Measurements from ENCODE around the gene SLC7A10. TPM values are rescaled to one million over a fixed set of nuclear protein-coding genes. Genes with fewer than 3 reads are reported as not detected.

The SLC7A10 gene
- polyA plus RNA-seq, 1 of the 3 experiments (the other 2 are of a cell fraction), result 0.02 TPM

DNA sequence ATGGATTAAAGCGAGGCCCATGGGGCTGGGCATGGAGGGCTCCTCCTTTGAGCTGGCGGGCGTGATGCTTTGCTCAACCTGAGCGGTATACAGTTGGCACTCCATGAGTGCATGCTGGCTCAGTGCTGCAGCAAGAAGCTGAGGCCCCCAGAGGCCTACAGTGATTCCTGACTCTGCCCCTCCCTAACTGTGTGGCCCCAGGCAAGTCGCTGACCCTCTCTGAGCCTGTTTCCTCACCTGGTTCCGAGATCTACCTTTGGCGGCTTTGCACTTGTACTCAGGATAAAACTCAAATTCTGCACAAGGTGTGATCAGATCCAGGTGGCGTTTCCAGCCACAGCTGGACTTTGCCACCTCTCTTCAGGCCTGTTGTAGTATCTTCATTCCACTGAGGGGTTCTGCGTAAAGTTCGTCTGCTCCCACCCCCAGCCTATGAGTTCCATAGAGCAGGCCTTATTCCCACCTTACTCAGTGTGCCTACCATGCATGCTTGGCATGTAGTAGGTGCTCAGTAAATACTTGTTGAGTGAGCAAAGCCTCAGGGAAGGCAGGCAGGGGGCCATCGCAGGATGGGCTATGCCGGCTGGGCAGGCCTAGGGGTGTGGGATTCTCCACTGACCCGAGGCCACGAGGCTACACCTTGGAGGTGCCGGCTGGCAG, 23.6 kb downstream of the SLC7A10 start:
- no peak for TF ChIP-seq FOXM1 (IDR thresholded peaks at IDR 0.05; ENCODE audit: low read depth)
- TF ChIP-seq TCF12 (IDR thresholded peaks at IDR 0.05), result no peak
- TF ChIP-seq FOXJ3 (CRISPR knock-in tag; IDR thresholded peaks at IDR 0.05), result no peak
- no peak for TF ChIP-seq GABPA (IDR thresholded peaks at IDR 0.05; ENCODE audit: low read depth)
- TF ChIP-seq EZH2phosphoT487 (IDR thresholded peaks at IDR 0.05; ENCODE audit: borderline replicate concordance, low read depth), result no peak
- TF ChIP-seq, protein P1, sequence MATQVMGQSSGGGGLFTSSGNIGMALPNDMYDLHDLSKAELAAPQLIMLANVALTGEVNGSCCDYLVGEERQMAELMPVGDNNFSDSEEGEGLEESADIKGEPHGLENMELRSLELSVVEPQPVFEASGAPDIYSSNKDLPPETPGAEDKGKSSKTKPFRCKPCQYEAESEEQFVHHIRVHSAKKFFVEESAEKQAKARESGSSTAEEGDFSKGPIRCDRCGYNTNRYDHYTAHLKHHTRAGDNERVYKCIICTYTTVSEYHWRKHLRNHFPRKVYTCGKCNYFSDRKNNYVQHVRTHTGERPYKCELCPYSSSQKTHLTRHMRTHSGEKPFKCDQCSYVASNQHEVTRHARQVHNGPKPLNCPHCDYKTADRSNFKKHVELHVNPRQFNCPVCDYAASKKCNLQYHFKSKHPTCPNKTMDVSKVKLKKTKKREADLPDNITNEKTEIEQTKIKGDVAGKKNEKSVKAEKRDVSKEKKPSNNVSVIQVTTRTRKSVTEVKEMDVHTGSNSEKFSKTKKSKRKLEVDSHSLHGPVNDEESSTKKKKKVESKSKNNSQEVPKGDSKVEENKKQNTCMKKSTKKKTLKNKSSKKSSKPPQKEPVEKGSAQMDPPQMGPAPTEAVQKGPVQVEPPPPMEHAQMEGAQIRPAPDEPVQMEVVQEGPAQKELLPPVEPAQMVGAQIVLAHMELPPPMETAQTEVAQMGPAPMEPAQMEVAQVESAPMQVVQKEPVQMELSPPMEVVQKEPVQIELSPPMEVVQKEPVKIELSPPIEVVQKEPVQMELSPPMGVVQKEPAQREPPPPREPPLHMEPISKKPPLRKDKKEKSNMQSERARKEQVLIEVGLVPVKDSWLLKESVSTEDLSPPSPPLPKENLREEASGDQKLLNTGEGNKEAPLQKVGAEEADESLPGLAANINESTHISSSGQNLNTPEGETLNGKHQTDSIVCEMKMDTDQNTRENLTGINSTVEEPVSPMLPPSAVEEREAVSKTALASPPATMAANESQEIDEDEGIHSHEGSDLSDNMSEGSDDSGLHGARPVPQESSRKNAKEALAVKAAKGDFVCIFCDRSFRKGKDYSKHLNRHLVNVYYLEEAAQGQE (IDR thresholded peaks at IDR 0.05; ENCODE audit: low read depth, low read length), result no peak
- TF ChIP-seq, protein P2, sequence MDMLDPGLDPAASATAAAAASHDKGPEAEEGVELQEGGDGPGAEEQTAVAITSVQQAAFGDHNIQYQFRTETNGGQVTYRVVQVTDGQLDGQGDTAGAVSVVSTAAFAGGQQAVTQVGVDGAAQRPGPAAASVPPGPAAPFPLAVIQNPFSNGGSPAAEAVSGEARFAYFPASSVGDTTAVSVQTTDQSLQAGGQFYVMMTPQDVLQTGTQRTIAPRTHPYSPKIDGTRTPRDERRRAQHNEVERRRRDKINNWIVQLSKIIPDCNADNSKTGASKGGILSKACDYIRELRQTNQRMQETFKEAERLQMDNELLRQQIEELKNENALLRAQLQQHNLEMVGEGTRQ (IDR thresholded peaks at IDR 0.05; ENCODE audit: borderline replicate concordance, low read depth, low read length), result no peak
- TF ChIP-seq RFX5 (IDR thresholded peaks at IDR 0.05; ENCODE audit: low read length), result no peak
- TF ChIP-seq MXI1 (IDR thresholded peaks at IDR 0.05; ENCODE audit: low read depth, low read length), result no peak
- Histone ChIP-seq H3K4me3 (ENCODE audit: low read depth in 2 of 2, low read length in 1 of 2) (no peak overlapping the region), H3K79me2 (ENCODE audit: insufficient read depth) (no peaks in the 10 kb centered on the region), H4K20me1 (ENCODE audit: insufficient read depth) (no peaks in the 10 kb centered on the region), H3K4me2 (no peak overlapping the region), H2AFZ (ENCODE audit: low read depth) (no peak overlapping the region), H3K9ac (no peak overlapping the region), H3K4me1 (ENCODE audit: control insufficient read depth in 1 of 2, insufficient read depth in 2 of 2, low read depth in 1 of 2, low read length in 1 of 2) (no peaks in the 10 kb centered on the region), H3K27ac (ENCODE audit: low read depth in 2 of 2, low read length in 1 of 2) (no peak overlapping the region), H3K9me3 (no peaks in the 10 kb centered on the region), H3K9me2 (no peaks in the 10 kb centered on the region), H3F3A (replicated peaks; ENCODE audit: insufficient read depth) (no peaks in the 10 kb centered on the region), H3K36me3 (replicated peaks in 1 of 2; ENCODE audit: control insufficient read depth in 1 of 2, insufficient read depth in 2 of 2, low read length in 1 of 2) (peaks cover 0 to 5% of the 10 kb centered on the region in 2 experiments), H3K27me3 (ENCODE audit: insufficient read depth) (no peaks in the 10 kb centered on the region)
- CTCF ChIA-PET, result interaction anchor here (1.1 to 2.8 kb wide), 2 partner anchors 18 to 205 kb away, joined by 3 to 12 read pairs; no protein-coding TSS in a partner anchor
- peak; percentile 20 for DNase-seq
- WGBS (ENCODE audit: low lambda C conversion rate), result 95% methylated on average over 13 of the region's 15 CpGs
- POLR2A ChIA-PET, result no interaction called here

DNA sequence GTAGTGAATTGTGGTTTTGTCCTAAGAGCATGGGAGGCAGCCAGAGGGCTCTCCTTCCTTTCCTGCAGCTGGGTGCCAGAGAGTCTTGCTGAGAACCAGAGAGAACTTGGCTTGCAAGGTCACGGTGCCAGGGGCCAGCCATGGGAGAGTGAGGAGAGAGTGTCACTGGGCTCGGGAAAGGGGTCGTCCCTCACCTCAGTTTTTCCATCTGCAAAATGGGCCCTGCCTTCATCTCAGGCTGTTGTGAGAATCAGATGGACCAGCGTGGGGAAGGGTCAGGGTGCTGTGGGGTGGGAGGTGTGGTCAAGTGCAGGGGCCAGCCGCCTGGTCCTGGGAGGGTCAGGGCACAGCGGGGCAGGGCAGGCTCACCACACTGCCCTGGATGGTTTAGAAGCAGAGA, 24.2 kb downstream of the SLC7A10 start:
- H3K9me2 ChIP-seq, result no peaks in the 10 kb centered on the region
- ChIA-PET CTCF (interaction anchor here (0.7 to 2.8 kb wide), 3 partner anchors 13 to 206 kb away, joined by 3 to 12 read pairs (median 3); no protein-coding TSS in a partner anchor), POLR2A (no interaction called here)
- H3K4me2 ChIP-seq, result no peak overlapping the region
- no peak overlapping the region for H3K9ac ChIP-seq
- peaks cover 0 to 5% of the 10 kb centered on the region in 2 experiments for H3K36me3 ChIP-seq (replicated peaks in 1 of 2; ENCODE audit: control insufficient read depth in 1 of 2, insufficient read depth in 2 of 2, low read length in 1 of 2)
- no peaks in the 10 kb centered on the region for H3F3A ChIP-seq (replicated peaks; ENCODE audit: insufficient read depth)
- DNase-seq, result peak; percentile 19
- no peak overlapping the region for H3K4me3 ChIP-seq (ENCODE audit: low read depth in 2 of 2, low read length in 1 of 2)
- no peaks in the 10 kb centered on the region for H3K9me3 ChIP-seq
- no peaks in the 10 kb centered on the region for H3K79me2 ChIP-seq (ENCODE audit: insufficient read depth)
- no peaks in the 10 kb centered on the region for H3K27me3 ChIP-seq (ENCODE audit: insufficient read depth)
- no peak overlapping the region for H3K27ac ChIP-seq (ENCODE audit: low read depth in 2 of 2, low read length in 1 of 2)
- 92% methylated on average over 6 of the region's 6 CpGs for WGBS (ENCODE audit: low lambda C conversion rate)
- H4K20me1 ChIP-seq (ENCODE audit: insufficient read depth), result no peaks in the 10 kb centered on the region
- H2AFZ ChIP-seq (ENCODE audit: low read depth), result no peak overlapping the region
- no peaks in the 10 kb centered on the region for H3K4me1 ChIP-seq (ENCODE audit: control insufficient read depth in 1 of 2, insufficient read depth in 2 of 2, low read depth in 1 of 2, low read length in 1 of 2)
- TF ChIP-seq FOXM1 (IDR thresholded peaks at IDR 0.05; ENCODE audit: low read depth), result no peak
- TF ChIP-seq CHD2 (IDR thresholded peaks at IDR 0.05; ENCODE audit: low read length, partially characterized antibody), result no peak
- TF ChIP-seq NFIC (IDR thresholded peaks at IDR 0.05; ENCODE audit: borderline replicate concordance), result no peak
- no peak for TF ChIP-seq FOXJ3 (CRISPR knock-in tag; IDR thresholded peaks at IDR 0.05)
- TF ChIP-seq, protein P1 (IDR thresholded peaks at IDR 0.05; ENCODE audit: low read depth, low read length), result no peak
- TF ChIP-seq RXRA (IDR thresholded peaks at IDR 0.05; ENCODE audit: borderline replicate concordance, low read depth), result no peak
- no peak for TF ChIP-seq SIN3A (IDR thresholded peaks at IDR 0.05; ENCODE audit: borderline replicate concordance, low read depth, low read length)
- no peak for TF ChIP-seq GATA2 (CRISPR knock-in tag; IDR thresholded peaks at IDR 0.05)
- no peak for TF ChIP-seq TCF12 (IDR thresholded peaks at IDR 0.05)
- TF ChIP-seq ELF1 (IDR thresholded peaks at IDR 0.05), result no peak
- TF ChIP-seq TAF1 (IDR thresholded peaks at IDR 0.05; ENCODE audit: borderline replicate concordance, low read depth, low read length), result no peak
- no peak for TF ChIP-seq TEAD4 (IDR thresholded peaks at IDR 0.05; ENCODE audit: borderline replicate concordance, insufficient read depth)
- TF ChIP-seq NRF1 (IDR thresholded peaks at IDR 0.05; ENCODE audit: low read depth, low read length), result no peak

Measured in SK-N-SH (cell line).